Measurements from ENCODE around the gene PRPF38B. TPM values are rescaled to one million over a fixed set of nuclear protein-coding genes. Genes with fewer than 3 reads are reported as not detected.

PRPF38B gene
- total RNA-seq, 1 experiment from 2014 or later = 50.5 TPM

DNA sequence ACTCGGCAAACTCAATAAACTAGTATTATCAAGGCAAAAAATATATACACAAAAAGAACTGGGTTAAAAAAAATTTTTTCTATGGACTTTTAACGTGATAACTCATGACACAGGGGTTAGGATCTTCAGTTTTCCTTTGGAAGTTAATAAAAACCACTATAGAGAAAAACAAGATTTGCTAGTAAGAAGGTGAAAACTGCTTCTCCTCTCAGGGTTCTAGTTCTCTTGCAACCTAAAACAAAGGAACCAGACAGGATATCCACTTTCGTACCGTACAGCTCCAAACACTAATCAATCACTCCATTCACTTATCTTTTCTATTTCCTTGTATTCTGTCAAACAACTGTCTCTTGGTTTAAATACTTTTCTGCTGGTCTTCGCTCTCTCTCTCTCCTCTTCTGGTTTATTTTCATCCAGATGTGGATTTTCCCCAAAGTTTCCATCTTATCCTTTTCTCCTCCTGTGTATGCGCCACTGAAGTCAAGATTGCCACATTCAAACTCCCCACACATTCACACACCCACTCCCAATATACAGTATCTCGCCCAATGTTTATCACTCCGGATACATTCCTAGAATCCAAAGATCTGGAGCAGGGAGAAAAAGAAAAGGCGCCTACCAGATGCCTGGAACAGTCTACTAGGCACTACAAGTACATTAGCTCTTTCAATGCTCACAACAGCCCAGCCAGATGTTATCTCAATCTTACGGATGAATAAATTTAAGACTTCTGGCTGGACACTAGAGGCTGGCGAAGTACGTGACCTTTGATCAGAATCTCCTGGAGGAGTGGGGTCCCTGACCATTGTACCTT is 775 bp upstream of the PRPF38B start:
- TF ChIP-seq, protein P1, sequence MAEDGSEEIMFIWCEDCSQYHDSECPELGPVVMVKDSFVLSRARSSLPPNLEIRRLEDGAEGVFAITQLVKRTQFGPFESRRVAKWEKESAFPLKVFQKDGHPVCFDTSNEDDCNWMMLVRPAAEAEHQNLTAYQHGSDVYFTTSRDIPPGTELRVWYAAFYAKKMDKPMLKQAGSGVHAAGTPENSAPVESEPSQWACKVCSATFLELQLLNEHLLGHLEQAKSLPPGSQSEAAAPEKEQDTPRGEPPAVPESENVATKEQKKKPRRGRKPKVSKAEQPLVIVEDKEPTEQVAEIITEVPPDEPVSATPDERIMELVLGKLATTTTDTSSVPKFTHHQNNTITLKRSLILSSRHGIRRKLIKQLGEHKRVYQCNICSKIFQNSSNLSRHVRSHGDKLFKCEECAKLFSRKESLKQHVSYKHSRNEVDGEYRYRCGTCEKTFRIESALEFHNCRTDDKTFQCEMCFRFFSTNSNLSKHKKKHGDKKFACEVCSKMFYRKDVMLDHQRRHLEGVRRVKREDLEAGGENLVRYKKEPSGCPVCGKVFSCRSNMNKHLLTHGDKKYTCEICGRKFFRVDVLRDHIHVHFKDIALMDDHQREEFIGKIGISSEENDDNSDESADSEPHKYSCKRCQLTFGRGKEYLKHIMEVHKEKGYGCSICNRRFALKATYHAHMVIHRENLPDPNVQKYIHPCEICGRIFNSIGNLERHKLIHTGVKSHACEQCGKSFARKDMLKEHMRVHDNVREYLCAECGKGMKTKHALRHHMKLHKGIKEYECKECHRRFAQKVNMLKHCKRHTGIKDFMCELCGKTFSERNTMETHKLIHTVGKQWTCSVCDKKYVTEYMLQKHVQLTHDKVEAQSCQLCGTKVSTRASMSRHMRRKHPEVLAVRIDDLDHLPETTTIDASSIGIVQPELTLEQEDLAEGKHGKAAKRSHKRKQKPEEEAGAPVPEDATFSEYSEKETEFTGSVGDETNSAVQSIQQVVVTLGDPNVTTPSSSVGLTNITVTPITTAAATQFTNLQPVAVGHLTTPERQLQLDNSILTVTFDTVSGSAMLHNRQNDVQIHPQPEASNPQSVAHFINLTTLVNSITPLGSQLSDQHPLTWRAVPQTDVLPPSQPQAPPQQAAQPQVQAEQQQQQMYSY (CRISPR knock-in tag; IDR thresholded peaks at IDR 0.05) = no peak
- TF ChIP-seq, protein P2, sequence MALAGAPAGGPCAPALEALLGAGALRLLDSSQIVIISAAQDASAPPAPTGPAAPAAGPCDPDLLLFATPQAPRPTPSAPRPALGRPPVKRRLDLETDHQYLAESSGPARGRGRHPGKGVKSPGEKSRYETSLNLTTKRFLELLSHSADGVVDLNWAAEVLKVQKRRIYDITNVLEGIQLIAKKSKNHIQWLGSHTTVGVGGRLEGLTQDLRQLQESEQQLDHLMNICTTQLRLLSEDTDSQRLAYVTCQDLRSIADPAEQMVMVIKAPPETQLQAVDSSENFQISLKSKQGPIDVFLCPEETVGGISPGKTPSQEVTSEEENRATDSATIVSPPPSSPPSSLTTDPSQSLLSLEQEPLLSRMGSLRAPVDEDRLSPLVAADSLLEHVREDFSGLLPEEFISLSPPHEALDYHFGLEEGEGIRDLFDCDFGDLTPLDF (CRISPR knock-in tag; IDR thresholded peaks at IDR 0.05) = no peak
- TF ChIP-seq, protein P3, sequence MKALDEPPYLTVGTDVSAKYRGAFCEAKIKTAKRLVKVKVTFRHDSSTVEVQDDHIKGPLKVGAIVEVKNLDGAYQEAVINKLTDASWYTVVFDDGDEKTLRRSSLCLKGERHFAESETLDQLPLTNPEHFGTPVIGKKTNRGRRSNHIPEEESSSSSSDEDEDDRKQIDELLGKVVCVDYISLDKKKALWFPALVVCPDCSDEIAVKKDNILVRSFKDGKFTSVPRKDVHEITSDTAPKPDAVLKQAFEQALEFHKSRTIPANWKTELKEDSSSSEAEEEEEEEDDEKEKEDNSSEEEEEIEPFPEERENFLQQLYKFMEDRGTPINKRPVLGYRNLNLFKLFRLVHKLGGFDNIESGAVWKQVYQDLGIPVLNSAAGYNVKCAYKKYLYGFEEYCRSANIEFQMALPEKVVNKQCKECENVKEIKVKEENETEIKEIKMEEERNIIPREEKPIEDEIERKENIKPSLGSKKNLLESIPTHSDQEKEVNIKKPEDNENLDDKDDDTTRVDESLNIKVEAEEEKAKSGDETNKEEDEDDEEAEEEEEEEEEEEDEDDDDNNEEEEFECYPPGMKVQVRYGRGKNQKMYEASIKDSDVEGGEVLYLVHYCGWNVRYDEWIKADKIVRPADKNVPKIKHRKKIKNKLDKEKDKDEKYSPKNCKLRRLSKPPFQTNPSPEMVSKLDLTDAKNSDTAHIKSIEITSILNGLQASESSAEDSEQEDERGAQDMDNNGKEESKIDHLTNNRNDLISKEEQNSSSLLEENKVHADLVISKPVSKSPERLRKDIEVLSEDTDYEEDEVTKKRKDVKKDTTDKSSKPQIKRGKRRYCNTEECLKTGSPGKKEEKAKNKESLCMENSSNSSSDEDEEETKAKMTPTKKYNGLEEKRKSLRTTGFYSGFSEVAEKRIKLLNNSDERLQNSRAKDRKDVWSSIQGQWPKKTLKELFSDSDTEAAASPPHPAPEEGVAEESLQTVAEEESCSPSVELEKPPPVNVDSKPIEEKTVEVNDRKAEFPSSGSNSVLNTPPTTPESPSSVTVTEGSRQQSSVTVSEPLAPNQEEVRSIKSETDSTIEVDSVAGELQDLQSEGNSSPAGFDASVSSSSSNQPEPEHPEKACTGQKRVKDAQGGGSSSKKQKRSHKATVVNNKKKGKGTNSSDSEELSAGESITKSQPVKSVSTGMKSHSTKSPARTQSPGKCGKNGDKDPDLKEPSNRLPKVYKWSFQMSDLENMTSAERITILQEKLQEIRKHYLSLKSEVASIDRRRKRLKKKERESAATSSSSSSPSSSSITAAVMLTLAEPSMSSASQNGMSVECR (CRISPR knock-in tag; IDR thresholded peaks at IDR 0.05; ENCODE audit: borderline replicate concordance) = no peak
- TF ChIP-seq, protein P4, sequence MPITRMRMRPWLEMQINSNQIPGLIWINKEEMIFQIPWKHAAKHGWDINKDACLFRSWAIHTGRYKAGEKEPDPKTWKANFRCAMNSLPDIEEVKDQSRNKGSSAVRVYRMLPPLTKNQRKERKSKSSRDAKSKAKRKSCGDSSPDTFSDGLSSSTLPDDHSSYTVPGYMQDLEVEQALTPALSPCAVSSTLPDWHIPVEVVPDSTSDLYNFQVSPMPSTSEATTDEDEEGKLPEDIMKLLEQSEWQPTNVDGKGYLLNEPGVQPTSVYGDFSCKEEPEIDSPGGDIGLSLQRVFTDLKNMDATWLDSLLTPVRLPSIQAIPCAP (CRISPR knock-in tag; IDR thresholded peaks at IDR 0.05) = no peak
- TF ChIP-seq ZNF263 (CRISPR knock-in tag; IDR thresholded peaks at IDR 0.05; ENCODE audit: low read depth) (no peak), GTF2I (CRISPR knock-in tag; conservative IDR thresholded peaks at IDR 0.05) (no peak), ZNF423 (CRISPR knock-in tag; IDR thresholded peaks at IDR 0.05) (no peak), ESRRA (CRISPR knock-in tag; IDR thresholded peaks at IDR 0.05; ENCODE audit: borderline replicate concordance) (no peak)
- TF ChIP-seq, protein P5, sequence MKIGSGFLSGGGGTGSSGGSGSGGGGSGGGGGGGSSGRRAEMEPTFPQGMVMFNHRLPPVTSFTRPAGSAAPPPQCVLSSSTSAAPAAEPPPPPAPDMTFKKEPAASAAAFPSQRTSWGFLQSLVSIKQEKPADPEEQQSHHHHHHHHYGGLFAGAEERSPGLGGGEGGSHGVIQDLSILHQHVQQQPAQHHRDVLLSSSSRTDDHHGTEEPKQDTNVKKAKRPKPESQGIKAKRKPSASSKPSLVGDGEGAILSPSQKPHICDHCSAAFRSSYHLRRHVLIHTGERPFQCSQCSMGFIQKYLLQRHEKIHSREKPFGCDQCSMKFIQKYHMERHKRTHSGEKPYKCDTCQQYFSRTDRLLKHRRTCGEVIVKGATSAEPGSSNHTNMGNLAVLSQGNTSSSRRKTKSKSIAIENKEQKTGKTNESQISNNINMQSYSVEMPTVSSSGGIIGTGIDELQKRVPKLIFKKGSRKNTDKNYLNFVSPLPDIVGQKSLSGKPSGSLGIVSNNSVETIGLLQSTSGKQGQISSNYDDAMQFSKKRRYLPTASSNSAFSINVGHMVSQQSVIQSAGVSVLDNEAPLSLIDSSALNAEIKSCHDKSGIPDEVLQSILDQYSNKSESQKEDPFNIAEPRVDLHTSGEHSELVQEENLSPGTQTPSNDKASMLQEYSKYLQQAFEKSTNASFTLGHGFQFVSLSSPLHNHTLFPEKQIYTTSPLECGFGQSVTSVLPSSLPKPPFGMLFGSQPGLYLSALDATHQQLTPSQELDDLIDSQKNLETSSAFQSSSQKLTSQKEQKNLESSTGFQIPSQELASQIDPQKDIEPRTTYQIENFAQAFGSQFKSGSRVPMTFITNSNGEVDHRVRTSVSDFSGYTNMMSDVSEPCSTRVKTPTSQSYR (CRISPR knock-in tag; IDR thresholded peaks at IDR 0.05) = no peak
- Mint-ChIP-seq H3K27me3 (ENCODE audit: low read depth) (no peaks in the 10 kb centered on the region), H3K27ac (peak overlapping the region; percentile 99), H3K4me3 (peak overlapping the region; percentile 99), H3K4me1 (peaks cover 24% of the 10 kb centered on the region), H3K9me3 (no peaks in the 10 kb centered on the region), H3K36me3 (peaks cover 25% of the 10 kb centered on the region)
- peak; percentile 2 for ATAC-seq
- POLR2A ChIA-PET = interaction anchor here (0.6 to 2.5 kb wide), 7 partner anchors 9 to 409 kb away, joined by 3 to 19 read pairs (median 6); partner anchors contain the start of gene HENMT1
- CTCF ChIA-PET = interaction anchor here (0.7 to 1.8 kb wide), 8 partner anchors 14 to 491 kb away, joined by 3 to 10 read pairs (median 4); partner anchors contain the start of genes EEIG2 and SLC25A24
- DNase-seq (ENCODE audit: low spot score) = no peak

All from WTC11 (cell line).